Stimulated activated naive CD4-positive, alpha-beta T cell treated with Interleukin-2 at 50 U/mL for 16 hours (primary cell): Measurements from ENCODE around the gene IL17RD.

ENCODE experiments used
- DNase-seq: peaks from one replicate; lab custom pipeline; 2025; lab: John Stamatoyannopoulos, UW

IL17RD gene

GRCh38 chr3:57130571-57131209, 34.5 kb downstream of the IL17RD start:
- DNase-seq: no peak

- no peak for DNase-seq
These were observed 36.1 kb downstream of the IL17RD start for GRCh38 chr3:57128826-57129667.

- no peak for DNase-seq
These were observed 37.1 kb downstream of the IL17RD start for GRCh38 chr3:57127891-57128518.

DNA sequence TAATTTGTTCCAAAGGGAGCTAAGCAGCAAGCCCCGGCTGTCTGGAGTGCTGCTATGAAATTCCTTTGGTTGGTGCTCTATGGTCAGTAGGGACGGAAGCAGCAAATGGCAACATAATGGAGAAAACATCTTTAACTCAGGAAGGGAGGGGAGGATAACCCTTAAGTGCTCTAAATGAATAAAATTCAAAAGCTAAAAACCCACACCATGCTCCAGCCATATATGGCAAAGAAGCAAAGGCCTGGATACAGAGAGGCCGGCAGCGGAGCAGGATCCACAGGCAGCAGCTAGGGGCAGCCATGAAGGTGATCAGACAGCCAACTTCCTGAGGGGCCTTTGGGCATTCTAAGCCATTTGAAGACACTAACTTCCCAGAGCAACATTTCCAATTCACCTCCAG, 38.9 kb downstream of the IL17RD start:
- DNase-seq: no peak

DNA sequence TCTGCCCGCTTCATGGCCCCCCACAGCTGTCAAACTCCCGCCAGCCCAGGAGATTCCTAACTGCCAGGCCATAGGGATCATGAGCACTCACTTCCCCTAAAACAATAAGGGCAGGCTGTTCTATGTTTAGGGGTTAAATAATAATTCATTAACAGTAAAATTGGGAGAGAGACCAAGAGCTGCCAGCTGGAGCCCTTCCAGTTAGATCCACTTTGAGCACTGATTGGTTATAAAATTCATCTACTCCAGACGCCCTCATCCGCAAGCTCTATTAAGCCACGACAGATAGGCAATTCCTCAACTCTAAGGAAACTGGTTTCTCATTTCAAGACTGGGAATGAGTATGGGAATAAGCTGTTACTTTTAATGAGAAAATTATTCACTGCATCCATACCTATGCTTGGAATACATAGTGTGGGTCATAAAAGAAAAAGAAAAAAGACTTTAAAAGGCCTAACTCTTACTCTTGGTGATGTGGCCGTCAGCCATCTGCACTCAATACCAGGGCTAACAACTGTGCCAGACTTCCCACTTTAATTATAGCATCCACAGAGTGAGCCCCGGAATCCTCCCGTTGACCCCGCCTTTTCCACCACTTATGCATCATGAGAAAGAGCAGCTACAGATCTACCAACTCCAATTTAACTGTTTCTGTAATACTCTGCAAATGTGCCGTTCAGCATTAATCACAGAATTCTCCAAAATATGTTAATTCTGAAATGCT, 44.5 kb downstream of the IL17RD start:
- DNase-seq: no peak

GRCh38 chr3:57120040-57120439, 45.1 kb downstream of the IL17RD start:
- DNase-seq: no peak

GRCh38 chr3:57118254-57118653, 46.9 kb downstream of the IL17RD start:
- DNase-seq: no peak

DNA sequence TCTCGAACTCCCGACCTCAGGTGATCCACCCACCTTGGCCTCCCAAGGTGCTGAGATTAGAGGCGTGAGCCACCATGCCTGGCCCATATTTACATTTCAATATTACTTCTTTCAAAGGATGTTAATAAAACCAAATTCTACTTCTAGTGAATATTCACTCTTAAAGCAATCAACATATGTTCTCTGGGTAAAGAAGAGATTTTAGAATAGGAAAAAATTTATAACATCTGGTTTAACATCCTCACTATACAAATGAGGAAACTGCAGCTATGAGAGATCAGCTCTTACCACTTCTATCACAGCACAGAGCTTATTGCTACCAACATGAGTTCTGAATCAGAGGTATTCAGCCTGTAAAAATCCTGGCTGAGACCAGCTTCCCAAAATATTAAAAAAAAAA, 48.7 kb downstream of the IL17RD start:
- DNase-seq: no peak

- DNase-seq: no peak
These were observed 52.9 kb downstream of the IL17RD start for GRCh38 chr3:57112206-57112605.

- DNase-seq: no peak
These were observed 54.4 kb downstream of the IL17RD start for GRCh38 chr3:57110798-57111197.

DNA sequence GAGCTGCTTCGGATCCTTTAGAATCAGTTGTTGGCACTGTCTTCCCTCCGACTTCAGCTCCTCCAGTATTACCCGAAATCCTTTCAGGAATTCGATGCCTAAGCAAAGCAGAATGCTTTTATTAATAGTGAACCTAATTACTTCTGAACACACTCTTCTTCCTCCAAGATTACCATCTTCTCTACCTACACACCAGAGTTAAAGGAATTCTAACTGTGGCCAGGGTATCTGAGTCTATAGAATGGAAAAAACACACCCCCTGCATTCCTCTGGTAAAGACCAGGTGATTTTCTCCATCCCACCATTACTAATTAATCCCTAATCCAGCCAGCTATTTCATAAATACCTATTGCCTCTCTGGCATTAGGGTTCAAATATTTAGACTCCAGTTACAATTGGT, 54.9 kb downstream of the IL17RD start:
- DNase-seq: no peak

GRCh38 chr3:57109437-57110199, 55.5 kb downstream of the IL17RD start:
- DNase-seq: no peak

DNA sequence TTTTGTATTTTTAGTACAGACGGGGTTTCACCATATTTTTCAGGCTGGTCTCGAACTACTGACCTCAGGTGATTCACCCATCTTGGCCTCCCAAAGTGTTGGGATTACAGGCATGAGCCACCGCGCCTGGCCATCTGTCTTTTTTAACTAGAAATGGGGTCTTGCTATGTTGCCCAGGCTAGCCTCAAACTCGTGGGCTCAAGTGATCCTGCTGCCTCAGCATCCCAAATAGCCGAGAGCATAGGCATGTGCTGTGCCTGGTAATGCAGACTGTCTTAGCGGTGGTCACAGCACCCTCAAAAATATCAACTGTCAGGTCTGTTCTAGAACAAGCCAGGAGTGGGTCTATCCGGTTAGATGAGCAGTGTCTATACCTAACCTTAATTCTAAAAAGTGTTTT, 56.5 kb downstream of the IL17RD start:
- no peak for DNase-seq

GRCh38 chr3:57105585-57105984, 59.6 kb downstream of the IL17RD start:
- no peak for DNase-seq

DNA sequence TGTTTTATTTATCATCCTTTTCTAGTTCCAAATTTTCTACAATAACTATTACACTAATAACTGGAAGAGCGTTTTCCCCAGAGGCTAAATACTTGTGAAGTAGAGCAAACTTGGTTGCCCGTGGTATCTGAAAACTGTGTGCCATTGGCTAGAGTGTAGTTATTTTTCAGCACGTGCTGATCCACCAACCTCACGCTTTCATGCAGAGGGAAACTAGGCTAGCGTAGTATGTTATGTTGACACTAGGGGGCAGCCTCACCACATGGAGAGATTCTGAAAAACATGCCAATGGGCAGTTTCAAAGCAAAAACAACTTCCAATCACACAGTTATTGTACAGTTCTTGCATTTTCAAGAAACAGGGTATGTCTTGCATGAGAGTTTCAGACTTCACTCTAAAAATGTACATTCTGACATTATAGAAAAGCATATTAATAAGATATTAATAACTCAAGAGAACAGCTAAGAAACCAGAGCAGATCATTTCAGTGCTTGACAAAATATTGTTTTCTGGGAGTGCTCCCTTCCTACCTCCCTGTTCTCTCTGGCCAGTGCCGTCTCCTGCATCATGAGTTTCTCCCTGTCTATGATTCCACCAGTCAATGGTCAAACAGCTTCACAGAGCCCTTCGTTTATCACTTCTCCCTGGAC, 65.0 kb downstream of the IL17RD start:
- peak; percentile 23 for DNase-seq

GRCh38 chr3:57098418-57099310, 66.5 kb downstream of the IL17RD start:
- no peak for DNase-seq

- DNase-seq: no peak
These were observed 67.6 kb downstream of the IL17RD start for GRCh38 chr3:57097536-57097935.

- no peak for DNase-seq
These were observed 69.8 kb downstream of the IL17RD start for GRCh38 chr3:57095363-57095762.

- DNase-seq: no peak
These were observed 70.6 kb downstream of the IL17RD start for GRCh38 chr3:57094575-57094974.

GRCh38 chr3:57093971-57094535, 71.1 kb downstream of the IL17RD start:
- DNase-seq: no peak
